Measurements from ENCODE around the gene PLD4.

The PLD4 gene

GRCh38 chr14:104957146-104958113 is 32.8 kb downstream of the PLD4 start:
- FAIRE-seq, result no peak

DNA sequence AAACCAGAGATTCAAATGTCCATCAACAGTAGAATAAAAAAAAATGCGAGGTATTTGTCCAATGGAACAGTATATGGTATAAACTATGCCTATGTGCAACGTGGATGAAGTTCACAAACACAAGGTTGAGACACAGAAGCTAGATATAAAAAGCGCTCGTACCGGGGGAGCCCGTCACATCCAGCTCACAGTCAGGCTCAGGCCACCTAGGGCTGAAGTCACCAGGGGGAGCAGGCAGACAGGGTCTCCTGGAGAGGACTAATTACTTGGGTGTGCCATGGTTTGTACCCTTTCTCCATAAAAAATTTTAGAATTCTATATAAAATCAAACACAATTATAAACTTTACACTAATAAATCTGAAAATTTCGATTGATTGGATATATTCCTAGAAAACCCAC is 39.9 kb downstream of the PLD4 start:
- FAIRE-seq, result no peak

DNA sequence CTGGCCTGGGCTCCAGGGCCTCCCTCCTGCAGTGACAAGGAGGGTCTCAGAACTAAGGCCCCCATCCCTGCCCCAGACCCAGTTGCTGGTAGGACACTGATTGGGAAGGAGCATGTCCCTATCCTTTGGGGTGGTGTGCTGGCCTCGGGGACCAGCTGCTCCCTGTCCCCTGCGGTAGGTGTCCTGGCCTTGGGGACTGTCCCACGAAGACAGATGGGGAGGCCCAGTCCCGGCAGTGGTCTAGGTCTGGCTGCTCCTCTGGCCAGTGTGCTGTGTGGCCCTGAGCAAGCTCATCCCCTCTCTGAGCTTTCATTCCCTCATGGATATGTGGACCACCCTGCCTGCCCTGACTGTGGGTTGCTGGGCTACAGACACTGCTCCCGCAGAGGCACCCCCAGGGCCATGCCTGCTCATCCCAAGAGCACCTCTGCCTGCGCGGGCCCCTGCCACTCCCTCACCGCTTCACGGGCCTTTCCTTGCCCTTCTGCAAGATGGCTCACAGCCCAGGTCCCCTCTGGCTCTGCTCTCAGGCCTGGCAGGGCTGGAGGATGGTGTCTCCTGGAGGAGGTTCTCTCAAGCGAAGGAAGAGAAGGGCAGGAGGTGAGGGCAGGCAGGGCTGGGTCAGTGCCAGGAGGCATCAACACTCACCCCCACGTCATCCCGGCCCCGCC is 41.0 kb downstream of the PLD4 start:
- FAIRE-seq, result no peak

GRCh38 chr14:104966261-104966865 is 41.7 kb downstream of the PLD4 start:
- FAIRE-seq, result no peak

DNA sequence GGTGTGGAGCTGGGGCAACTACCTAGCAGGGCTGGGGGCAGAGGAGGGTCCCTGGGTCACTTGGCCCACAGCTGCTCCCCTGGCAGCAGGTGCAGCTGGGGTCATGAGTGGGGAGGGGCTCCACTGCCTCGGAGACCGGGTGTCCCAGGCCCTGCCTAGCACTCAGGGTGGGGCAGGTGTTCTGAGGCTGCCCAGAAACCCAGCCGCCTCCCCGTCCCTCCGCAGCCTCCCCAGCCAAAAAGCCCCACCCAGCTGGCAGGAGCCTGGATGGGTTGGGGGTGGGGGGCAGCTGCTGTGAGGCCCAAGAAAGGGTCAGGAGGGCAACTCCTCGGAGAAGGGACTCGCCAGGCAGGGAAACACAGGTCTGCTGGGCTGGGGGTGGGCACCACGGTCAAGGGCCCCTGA is 42.3 kb downstream of the PLD4 start:
- FAIRE-seq, result no peak

GRCh38 chr14:104967386-104968152 is 42.9 kb downstream of the PLD4 start:
- FAIRE-seq, result no peak

GRCh38 chr14:104968153-104968527 is 43.5 kb downstream of the PLD4 start:
- FAIRE-seq, result no peak

- FAIRE-seq, result no peak
Observed at GRCh38 chr14:104968541-104969401, 44.1 kb downstream of the PLD4 start.

DNA sequence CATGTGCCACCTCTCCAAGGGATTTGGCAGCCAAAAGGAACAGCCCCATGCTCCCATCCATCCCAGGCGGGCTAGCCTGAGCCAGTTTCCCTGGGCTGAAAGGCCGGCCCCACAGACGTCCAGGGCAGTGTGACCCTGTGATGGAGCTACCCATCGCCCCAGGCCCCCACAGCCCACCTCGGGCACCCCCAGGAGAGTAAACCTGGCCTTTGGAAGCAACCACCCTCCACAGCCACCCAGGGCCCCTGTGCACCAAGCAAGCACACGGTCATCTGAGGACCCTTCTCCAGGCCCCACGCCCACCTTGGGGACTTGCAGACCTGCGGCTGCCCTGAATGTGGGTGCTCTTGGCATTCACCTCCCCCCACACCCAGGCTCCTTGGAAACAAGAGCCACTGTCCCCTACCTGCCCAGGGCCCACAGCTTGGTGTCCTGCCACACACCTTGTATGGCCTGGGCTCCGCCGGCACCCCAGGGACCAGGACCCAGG is 45.1 kb downstream of the PLD4 start:
- FAIRE-seq, result no peak

- no peak for FAIRE-seq
Observed at GRCh38 chr14:104970231-104971068, 45.8 kb downstream of the PLD4 start.

GRCh38 chr14:104971447-104972240 is 47.0 kb downstream of the PLD4 start:
- no peak for FAIRE-seq

- no peak for FAIRE-seq
Observed at GRCh38 chr14:104972301-104973134, 47.8 kb downstream of the PLD4 start.

GRCh38 chr14:104973135-104973384 is 48.4 kb downstream of the PLD4 start:
- no peak for FAIRE-seq

DNA sequence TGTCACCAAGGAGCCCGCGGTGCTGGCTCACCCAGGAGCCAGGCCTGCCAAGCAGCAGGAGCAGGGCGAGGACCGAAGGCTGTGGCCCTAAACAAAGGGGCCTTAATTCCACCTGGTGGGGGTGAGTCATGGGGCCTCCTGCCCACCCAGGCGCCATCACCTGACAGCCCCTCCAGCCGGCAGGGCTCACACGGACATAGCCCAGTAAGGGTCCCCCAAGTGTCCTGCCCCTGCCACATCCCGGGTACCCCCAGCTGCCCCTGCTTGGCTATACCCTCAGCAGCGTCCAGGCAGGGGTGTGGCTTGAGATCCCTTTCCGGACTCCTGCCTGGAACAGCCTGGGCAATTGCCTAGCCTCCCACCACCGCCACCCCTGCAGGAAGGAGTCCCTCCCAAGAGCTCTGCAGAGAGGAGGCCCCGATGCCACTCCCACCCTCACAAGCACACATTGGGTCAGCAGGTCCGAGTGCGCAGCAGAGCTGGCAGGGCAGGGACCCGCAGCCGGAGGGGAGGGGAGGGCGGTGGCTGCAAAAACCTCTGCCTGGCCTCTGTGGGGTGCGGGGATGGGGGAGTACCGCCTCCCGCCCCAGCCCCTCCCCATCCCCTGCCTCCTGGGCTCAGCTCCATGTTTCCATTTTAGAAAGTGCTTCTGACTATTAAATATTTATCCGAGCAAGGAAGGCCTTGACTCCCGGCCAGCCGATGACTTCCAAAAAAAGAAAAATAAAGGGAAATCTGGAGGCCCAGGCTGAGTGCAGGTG is 48.9 kb downstream of the PLD4 start:
- no peak for FAIRE-seq

DNA sequence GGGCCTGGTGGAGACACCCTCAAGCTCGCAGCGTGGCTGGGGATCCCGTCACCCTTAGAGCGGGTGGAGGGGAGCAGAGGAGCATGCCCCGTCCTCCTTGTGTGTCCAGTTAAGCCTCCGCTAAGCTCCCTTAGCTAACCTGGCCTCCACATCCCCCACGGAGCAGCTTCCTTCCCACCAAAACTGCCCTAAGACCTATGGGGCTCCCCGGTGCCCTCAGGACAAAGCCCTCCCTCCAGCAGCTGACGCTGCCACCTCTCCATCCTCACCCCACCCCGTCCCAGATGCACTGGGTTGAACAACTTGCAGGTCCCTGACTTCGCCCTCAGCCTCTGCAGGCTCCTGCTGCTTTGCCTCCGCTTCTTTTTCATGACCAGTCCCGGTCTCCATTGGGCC is 49.5 kb downstream of the PLD4 start:
- FAIRE-seq, result no peak

DNA sequence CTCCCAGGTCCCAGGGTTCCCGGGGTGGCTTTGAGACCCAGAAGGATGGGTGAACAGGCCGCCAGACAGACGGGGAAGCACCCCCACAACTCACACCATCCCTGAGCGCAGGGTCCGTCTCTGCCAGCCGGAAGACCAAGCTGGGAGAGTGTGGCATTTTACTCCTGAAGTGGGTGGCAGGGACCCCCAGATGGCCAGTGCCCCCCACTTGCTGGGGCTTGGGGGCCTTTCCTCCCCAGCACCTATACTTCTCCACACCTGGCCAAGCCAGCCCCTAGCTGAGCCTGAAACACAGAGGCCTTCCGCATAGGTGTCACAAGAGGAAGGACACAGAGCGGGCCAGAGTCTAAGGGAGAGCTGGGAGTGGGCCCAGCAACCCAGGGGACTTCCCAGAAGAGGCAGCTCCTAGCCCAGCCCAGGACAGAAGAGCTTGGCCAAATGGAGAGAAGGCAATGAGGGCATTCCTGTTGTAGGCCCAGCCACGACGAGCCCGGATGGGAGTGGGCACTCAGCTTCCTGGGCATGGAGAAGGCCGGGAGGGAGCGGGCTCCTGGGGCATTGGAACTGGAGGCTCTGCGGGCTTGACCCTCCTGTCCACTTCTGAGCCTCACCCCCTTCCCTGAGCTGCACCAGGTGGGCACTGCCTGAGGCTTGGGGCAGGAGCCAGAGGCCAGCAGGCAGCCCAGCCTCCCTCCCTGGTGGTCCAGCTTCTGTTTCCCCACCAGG is 50.1 kb downstream of the PLD4 start:
- no peak for FAIRE-seq

GRCh38 chr14:104975481-104976197 is 51.0 kb downstream of the PLD4 start:
- FAIRE-seq, result no peak
